Large intestine (tissue), 3 donors: ENCODE data around the gene ZBP1. TPM values are rescaled to one million over a fixed set of nuclear protein-coding genes. Genes with fewer than 3 reads are reported as not detected.

Source experiments
- DNase-seq, 2 donors: peaks; one replicate each; pipeline versions ENCODE4 v3.0.0 to v3.0.0-alpha.2; 2013
- H3K27ac ChIP-seq: one replicate; pipeline ENCODE4 v1.5.1; 2013; ENCODE audit warnings: low read length
- H3K27me3 ChIP-seq: 2 replicates; pipeline ENCODE4 v1.6.1; 2013; ENCODE audit warnings: low read length; ENCODE audit not compliant: control insufficient read depth, insufficient read depth
- H3K36me3 ChIP-seq: 2 replicates; pipeline ENCODE4 v1.6.1; 2013; ENCODE audit warnings: low read length; ENCODE audit not compliant: control insufficient read depth, insufficient read depth
- H3K4me1 ChIP-seq: one replicate; pipeline ENCODE4 v1.6.1; 2013; ENCODE audit warnings: low read length; ENCODE audit not compliant: control insufficient read depth, insufficient read depth
- H3K4me3 ChIP-seq: one replicate; pipeline ENCODE4 v1.5.1; 2013; ENCODE audit warnings: low read length
- H3K9me3 ChIP-seq: one replicate; pipeline ENCODE4 v1.6.1; 2013; ENCODE audit warnings: mild to moderate bottlenecking, low read depth, low read length, moderate library complexity; ENCODE audit not compliant: control insufficient read depth
- WGBS: methylation state at CpG from one replicate; pipeline ENCODE4 v1.1.5; 2013; ENCODE audit warnings: low lambda C conversion rate; ENCODE audit not compliant: insufficient coverage; 5-methylcytosine and 5-hydroxymethylcytosine counted together
- polyA plus RNA-seq: library from polyadenylated mRNA; unstranded; fragments of 120-200 nt; gene quantifications from one replicate; pipeline ENCODE4 v1.2.1, GENCODE V29; 2013

Gene ZBP1
- polyA plus RNA-seq, 1 donor: 0.40 TPM

DNA sequence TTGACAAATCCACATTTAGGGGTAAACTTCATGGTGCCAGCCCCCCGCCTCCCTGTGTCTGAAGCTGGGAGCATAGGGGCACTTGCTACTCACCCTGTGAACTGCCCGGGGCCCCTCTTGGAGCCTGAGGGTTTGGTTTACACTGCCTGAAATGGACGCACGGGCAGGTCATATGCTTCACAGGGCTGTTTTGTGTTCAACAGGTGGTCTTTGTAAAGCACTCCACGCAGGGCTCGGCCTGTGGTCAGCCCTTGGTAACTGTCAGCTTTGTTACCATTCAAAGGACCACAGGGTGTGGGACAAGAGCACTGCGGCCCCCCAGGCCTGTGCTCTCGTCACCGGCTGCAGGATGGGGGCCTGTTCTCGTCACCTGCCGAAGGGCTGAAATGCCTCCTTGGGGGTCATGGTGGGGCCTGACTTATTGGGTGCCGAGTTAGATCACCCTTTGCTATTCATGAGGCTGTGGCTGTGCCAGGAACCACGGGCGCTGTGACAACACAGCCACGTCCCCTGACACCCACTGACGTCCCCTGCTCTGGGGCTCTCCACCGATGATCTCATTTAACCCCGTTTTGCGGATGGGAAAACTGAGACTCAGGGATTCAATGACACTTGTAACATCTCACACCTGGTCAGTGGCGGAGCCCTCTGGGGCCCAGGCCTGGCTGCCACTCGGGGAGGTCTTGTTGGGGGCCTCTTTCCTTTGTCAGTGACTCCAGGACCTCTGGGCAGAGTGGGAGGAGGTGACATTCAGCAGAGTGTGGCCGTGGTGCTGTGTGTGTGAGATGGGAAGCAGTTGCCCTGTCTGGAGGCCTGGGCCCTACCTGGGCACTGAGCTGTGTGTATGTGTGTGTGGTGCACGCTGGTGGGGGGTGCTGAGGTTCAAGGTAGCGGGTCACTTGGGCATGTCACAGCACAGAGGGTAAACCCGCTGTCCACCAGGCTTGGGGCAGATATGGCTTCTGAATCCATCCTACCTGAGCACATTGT lies 24.9 kb downstream of the ZBP1 start:
- no peaks in the 10 kb centered on the region for H3K36me3 ChIP-seq
- H3K9me3 ChIP-seq: no peaks in the 10 kb centered on the region
- peaks cover 19% of the 10 kb centered on the region for H3K4me1 ChIP-seq
- DNase-seq: no peak
- no peak overlapping the region for H3K27ac ChIP-seq
- no CpG with 5 or more reads among the region's 25 CpGs for whole genome bisulfite sequencing
- H3K4me3 ChIP-seq: no peak overlapping the region
- H3K27me3 ChIP-seq: no peaks in the 10 kb centered on the region

GRCh38 chr20:57594092-57594951 lies 25.9 kb downstream of the ZBP1 start:
- H3K4me1 ChIP-seq: peaks cover 28% of the 10 kb centered on the region
- H3K27ac ChIP-seq: no peak overlapping the region
- H3K36me3 ChIP-seq: no peaks in the 10 kb centered on the region
- H3K9me3 ChIP-seq: no peaks in the 10 kb centered on the region
- H3K4me3 ChIP-seq: no peak overlapping the region
- H3K27me3 ChIP-seq: no peaks in the 10 kb centered on the region
- DNase-seq: peak in 1 of 2 donors; percentile 35
- 40% methylated on average over 1 of the region's 27 CpGs for WGBS

DNA sequence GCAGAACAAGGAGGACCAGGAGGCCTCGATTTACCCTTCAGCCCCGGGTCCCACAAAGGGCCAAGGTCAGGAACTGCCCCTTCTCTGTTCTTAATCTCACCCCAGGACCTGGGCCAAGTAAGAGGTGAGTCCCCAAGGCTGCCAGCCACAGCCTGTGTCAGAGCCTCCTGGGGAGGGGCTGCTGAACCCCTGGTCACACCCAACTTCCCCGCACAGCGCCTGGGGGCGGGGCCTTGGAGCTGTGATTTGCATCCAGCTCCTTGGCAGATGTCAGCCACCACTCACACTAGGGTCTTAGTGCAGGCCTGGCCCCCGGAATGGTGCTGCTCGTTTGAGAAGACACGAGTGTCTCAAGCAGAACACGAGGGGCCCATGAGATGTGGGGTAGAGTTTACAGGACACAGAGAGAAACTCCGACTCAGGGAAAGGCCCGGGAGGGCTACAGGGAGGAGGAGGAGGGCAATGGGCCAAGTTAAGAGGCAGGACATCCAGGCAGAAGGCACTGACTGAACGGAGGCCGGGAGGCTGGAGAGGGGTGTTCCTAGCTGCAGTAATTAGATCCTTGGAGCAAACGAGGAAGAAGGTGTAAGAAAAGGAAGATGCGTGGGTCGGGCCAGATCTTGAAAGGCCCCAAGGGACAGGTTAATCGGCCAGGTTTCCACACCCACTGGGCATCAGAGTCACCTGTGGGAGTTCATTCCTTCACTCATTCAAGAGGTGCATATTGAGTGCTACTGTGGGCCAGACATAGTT lies 26.9 kb downstream of the ZBP1 start:
- DNase-seq: peak in 1 of 2 donors; percentile 12
- H3K27me3 ChIP-seq: no peaks in the 10 kb centered on the region
- H3K4me1 ChIP-seq: peaks cover 30% of the 10 kb centered on the region
- no peak overlapping the region for H3K27ac ChIP-seq
- no peaks in the 10 kb centered on the region for H3K9me3 ChIP-seq
- H3K4me3 ChIP-seq: no peak overlapping the region
- WGBS: 52% methylated on average over 4 of the region's 17 CpGs
- H3K36me3 ChIP-seq: no peaks in the 10 kb centered on the region

DNA sequence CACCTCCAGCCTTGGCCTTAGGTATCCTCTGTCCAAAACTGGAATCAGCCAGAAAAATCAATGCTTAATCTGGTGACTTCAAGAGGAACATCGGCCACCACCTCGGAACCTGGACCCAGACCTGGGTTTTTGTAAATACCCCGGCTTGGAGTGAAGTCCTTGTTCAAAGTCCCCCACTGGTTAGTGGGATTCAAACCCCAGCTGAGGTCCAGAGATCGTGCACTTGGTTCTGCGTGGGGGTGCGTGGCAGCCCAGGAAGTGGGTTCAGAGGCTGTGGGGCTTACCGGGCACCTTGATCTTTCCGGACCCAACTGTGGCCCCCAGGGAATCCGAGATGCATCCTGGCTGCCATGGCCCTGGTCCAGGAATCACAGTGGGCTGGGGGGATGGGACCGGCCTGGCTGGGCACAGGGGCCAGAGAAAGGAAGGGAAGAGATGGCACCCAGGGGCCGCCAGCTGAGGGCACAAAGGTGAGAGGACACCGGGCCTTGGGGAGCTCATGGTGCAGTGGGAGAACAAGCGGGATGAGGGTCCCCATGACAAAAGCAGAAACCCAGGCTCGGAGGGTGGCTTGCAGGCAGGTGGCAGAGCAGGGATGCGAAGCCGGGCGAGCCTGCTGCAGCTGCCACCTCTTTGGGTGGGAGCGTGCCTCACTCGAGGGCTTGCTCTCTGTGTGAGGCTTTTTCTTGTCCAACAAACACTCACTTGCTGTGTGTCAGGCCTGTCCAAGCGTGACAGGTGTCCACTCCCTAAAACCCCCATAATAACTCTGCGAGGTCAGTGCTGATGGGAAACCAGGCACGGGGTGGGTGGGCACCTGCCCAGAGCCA lies 27.7 kb downstream of the ZBP1 start:
- peaks cover 5% of the 10 kb centered on the region for H3K9me3 ChIP-seq
- peaks cover 30% of the 10 kb centered on the region for H3K4me1 ChIP-seq
- DNase-seq: peak in 1 of 2 donors; percentile 3
- no peak overlapping the region for H3K27ac ChIP-seq
- no CpG with 5 or more reads among the region's 22 CpGs for WGBS
- no peaks in the 10 kb centered on the region for H3K27me3 ChIP-seq
- H3K4me3 ChIP-seq: no peak overlapping the region
- H3K36me3 ChIP-seq: no peaks in the 10 kb centered on the region

DNA sequence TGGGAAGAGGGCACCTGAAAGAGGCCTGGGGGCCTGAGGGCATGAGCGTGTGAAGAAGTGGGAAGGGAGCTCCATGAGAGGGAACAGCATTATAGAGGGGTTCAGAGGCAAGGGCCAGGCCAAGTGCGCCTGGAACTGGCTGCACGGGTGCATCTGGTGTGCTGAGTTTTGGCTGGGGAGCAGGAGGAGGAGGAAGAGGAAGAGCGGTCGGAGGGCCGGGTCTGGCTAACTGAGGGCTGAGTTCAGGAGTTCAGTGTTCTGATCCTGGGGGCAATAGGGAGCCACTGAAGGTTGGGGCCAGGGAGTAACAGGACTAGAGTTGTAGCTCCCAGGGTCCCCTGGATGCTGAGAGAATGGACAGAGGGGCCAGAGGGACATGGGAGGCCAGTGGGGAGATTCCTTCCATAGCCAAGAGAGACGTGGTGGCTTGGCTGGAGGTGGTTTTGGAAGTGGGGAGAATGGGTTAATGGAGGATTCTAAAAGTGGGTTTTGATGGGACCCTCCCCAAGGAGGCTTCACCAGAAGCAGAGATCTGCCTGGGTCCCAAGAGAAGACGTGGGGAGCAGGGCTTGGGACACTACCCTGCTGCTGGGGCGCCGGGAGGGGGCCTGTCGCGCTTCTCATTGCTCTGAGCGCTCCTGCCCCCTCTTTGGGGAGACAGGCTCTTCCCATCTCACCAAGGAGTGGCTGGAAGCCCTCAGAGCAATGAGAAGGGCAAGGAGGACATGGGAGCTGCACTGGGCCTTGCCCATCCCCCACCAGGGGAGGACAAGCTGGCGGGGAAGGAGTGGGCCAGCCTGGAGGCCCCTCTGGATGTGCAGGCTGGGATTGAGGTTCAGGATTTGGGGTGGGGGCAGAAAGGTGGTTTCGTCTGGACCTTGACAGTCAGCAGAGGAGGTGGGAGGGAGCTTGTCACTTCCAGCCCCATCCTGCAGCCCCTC lies 28.7 kb downstream of the ZBP1 start:
- Histone ChIP-seq H3K27me3 (no peaks in the 10 kb centered on the region), H3K36me3 (no peaks in the 10 kb centered on the region), H3K27ac (no peak overlapping the region), H3K4me1 (peaks cover 30% of the 10 kb centered on the region), H3K4me3 (no peak overlapping the region), H3K9me3 (peaks cover 5% of the 10 kb centered on the region)
- DNase-seq: peak in 1 of 2 donors; percentile 7
- no CpG with 5 or more reads among the region's 15 CpGs for WGBS

DNA sequence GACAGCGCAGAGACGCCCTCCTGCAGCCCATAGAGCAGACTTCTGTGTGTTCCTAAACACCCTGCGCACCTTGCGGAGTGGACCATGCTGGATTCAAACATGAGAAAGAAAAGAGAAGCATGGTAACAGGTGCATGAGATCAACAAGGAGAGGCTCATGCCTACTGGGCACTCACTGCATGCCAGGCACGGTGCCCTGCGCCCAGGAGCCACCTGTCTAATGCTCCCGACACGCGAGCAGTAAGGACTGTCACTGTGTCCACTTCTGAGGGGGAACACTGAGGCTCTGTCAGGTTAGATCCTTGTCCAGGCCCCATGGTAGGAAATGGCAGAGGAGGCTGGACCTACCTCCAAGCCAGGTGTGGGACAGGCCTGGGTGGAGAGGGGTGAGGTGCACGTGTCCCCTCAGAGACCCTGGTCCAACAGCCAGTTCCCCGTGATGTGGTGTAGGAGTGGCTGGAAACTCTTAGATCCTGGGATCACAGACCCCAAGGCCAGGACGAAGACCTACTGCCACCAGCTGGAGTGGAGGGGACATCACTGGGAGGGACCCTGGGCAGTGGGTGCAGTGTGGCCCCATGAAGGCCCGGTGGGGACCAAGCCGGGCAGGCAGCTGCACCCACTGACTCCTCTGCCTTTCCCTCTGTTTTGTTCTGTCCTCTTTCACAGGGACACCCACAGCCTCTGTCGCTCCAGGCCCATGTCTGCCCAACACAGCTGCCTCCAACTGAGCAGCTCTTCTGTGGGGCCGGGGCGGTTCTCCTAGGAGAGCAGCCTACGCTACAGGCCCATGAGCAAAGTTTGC lies 29.5 kb downstream of the ZBP1 start:
- no peaks in the 10 kb centered on the region for H3K27me3 ChIP-seq
- H3K9me3 ChIP-seq: peaks cover 5% of the 10 kb centered on the region
- H3K4me3 ChIP-seq: no peak overlapping the region
- H3K27ac ChIP-seq: peak overlapping the region; percentile 70
- no peak for DNase-seq
- H3K4me1 ChIP-seq: peaks cover 38% of the 10 kb centered on the region
- 100% methylated on average over 1 of the region's 18 CpGs for WGBS
- no peaks in the 10 kb centered on the region for H3K36me3 ChIP-seq

- no CpG with 5 or more reads among the region's 16 CpGs for WGBS
These were observed 30.3 kb downstream of the ZBP1 start for GRCh38 chr20:57589728-57590484.

More at GRCh38 chr20:57589728-57590484, 30.3 kb downstream of the ZBP1 start:
- Histone ChIP-seq H3K27ac (peak overlapping the region; percentile 70), H3K4me1 (peaks cover 38% of the 10 kb centered on the region), H3K4me3 (no peak overlapping the region), H3K27me3 (no peaks in the 10 kb centered on the region), H3K9me3 (peaks cover 5% of the 10 kb centered on the region), H3K36me3 (no peaks in the 10 kb centered on the region)
- peak; percentile 88 to 94 for DNase-seq
